Dendritic cell treated with granulocyte-macrophage colony-stimulating factor and Interleukin-4, amounts not matched to agents 40 ng/mL and 50 ng/mL, for 4 days (primary cell): ENCODE measurements around the gene C4B.
"Not testable (repeated sequence)": the region's sequence is repeated elsewhere in the genome, so short reads cannot be mapped to it uniquely, and the experiment has no call there.

Experiments
- H3K27ac Mint-ChIP-seq: one replicate; pipeline ENCODE4 v1.8.0; 2022; ENCODE audit warnings: mild to moderate bottlenecking, mixed read lengths
- H3K27me3 Mint-ChIP-seq: one replicate; pipeline ENCODE4 v1.8.0; 2022; ENCODE audit warnings: mild to moderate bottlenecking, mixed read lengths
- H3K36me3 Mint-ChIP-seq: one replicate; pipeline ENCODE4 v1.8.0; 2022; ENCODE audit warnings: low read depth, mixed read lengths
- H3K4me1 Mint-ChIP-seq: one replicate; pipeline ENCODE4 v1.8.0; 2022; ENCODE audit warnings: low read depth, mixed read lengths
- H3K4me3 Mint-ChIP-seq: one replicate; pipeline ENCODE4 v1.8.0; 2022; ENCODE audit warnings: mild to moderate bottlenecking, moderate library complexity, mixed read lengths
- H3K9me3 Mint-ChIP-seq: one replicate; pipeline ENCODE4 v1.8.0; 2022; ENCODE audit warnings: mixed read lengths
- intact Hi-C: fragments of 100-400 bp; cut with micrococcal nuclease; formaldehyde crosslinking; loops from one replicate; pipeline ENCODE4 v1.15.0; 2022

The C4B gene

DNA sequence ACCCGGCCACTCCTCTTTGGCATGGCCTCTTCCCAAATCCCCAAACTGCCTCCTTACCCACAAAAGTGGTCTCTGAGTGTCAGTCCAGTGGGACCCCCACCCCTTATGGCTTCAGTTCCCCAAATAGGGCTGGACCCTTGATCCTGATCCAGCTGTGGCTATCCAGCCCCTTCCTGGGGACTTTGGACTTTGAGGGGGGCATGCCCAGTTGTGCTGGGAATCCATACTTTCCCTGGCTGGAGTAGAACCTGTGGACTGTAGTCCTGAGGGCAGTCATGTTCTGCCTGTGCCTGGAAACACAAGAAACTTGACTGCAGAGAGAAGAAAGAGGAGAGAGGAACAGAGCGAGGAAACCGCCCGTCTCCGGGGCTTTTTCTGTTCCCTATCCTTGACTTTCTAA is 22.5 kb downstream of the C4B start:
- H3K36me3 Mint-ChIP-seq, H3K9me3 Mint-ChIP-seq, H3K27me3 Mint-ChIP-seq, H3K27ac Mint-ChIP-seq, intact Hi-C loops, H3K4me3 Mint-ChIP-seq, H3K4me1 Mint-ChIP-seq: not testable (repeated sequence)

DNA sequence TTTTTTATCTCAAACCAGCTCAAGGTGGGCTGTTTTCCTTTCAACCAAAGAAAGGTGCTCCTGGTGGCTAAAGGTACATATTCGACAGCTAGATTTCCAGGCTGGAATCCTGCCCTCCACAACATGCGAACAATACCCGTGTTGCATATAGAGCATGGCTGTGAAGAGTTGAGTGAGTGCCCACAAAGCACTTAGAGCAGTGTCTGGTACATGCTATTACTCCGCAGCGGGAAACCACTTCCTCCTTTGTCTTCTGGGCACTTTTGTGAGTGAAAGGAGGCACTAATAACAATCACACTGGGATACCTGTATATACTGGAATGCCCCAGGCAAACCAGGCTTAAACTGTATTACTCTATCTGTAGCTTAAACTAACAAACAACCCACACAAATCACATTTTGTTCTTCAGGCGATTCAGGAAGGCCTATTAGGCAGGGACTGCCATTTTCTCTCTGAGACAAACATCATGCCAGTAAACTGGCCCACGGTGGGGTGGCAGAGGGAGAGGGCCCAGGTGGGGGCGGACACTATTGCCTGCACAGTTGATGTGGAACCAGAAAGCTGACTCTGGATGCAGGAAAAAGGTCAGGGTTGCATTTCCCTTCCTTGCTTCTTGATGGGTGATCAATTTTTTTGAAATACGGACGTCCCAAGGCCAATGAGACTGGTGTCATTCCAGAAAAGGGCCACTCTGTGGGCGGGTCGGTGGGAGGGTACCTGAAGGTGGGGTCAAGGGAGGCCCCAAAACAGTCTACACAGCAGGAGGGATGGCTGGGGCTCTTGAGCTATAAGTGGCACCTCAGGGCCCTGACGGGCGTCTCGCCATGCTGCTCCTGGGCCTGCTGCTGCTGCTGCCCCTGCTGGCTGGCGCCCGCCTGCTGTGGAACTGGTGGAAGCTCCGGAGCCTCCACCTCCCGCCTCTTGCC is 23.3 kb downstream of the C4B start, which contains the start of gene CYP21A2:
CYP21A2 (plus strand) TSS at position 818 of the 927 bp plus-strand sequence; CDS start at position 826, 8 bp downstream.
- H3K4me3 Mint-ChIP-seq, H3K36me3 Mint-ChIP-seq, H3K9me3 Mint-ChIP-seq, H3K4me1 Mint-ChIP-seq, intact Hi-C loops, H3K27ac Mint-ChIP-seq, H3K27me3 Mint-ChIP-seq: not testable (repeated sequence)

- intact Hi-C loops, result not testable (repeated sequence)
These were observed 24.3 kb downstream of the C4B start for GRCh38 chr6:32038878-32039277.

GRCh38 chr6:32039321-32040274 is 25.0 kb downstream of the C4B start:
- H3K36me3 Mint-ChIP-seq, H3K9me3 Mint-ChIP-seq, H3K4me3 Mint-ChIP-seq, intact Hi-C loops, H3K27me3 Mint-ChIP-seq, H3K27ac Mint-ChIP-seq, H3K4me1 Mint-ChIP-seq: not testable (repeated sequence)

More at GRCh38 chr6:32038878-32039277, 24.3 kb downstream of the C4B start:
- H3K27me3 Mint-ChIP-seq, H3K4me3 Mint-ChIP-seq, H3K9me3 Mint-ChIP-seq, H3K4me1 Mint-ChIP-seq, H3K36me3 Mint-ChIP-seq, H3K27ac Mint-ChIP-seq: not testable (repeated sequence)

- H3K4me1 Mint-ChIP-seq, H3K9me3 Mint-ChIP-seq, H3K4me3 Mint-ChIP-seq, H3K27me3 Mint-ChIP-seq, H3K27ac Mint-ChIP-seq, H3K36me3 Mint-ChIP-seq, intact Hi-C loops: not testable (repeated sequence)
These were observed 25.9 kb downstream of the C4B start for GRCh38 chr6:32040299-32041049.

DNA sequence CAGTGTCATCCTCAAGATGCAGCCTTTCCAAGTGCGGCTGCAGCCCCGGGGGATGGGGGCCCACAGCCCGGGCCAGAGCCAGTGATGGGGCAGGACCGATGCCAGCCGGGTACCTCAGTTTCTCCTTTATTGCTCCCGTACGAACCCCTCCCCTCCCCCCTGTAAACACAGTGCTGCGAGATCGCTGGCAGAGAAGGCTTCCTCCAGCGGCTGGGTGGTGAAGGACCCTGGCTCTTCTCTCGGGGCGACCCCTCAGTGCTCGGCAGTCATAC is 26.4 kb downstream of the C4B start:
- H3K4me1 Mint-ChIP-seq, H3K27ac Mint-ChIP-seq, H3K9me3 Mint-ChIP-seq, H3K36me3 Mint-ChIP-seq, intact Hi-C loops, H3K27me3 Mint-ChIP-seq, H3K4me3 Mint-ChIP-seq: not testable (repeated sequence)

DNA sequence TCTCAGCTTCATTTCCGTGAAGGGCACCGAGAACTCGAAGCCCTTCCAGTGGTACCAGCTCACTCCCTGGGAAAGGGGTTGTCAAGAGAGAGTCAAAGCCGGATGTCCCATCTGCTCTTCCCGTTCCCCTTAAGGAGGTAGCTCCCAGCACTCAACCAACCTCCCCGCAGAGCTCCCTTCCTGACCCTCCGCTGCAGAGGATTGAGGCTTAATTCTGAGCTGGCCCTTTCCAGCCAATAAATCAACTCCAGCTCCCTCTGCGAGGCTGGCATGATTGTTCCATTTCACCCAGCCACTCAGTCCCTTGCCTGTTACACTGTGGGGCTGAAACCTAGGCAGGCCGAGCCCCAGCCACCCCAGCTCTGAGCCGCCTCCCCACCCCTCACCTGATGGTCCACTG is 26.8 kb downstream of the C4B start:
- H3K27me3 Mint-ChIP-seq, H3K4me1 Mint-ChIP-seq, intact Hi-C loops, H3K4me3 Mint-ChIP-seq, H3K27ac Mint-ChIP-seq, H3K9me3 Mint-ChIP-seq, H3K36me3 Mint-ChIP-seq: not testable (repeated sequence)

DNA sequence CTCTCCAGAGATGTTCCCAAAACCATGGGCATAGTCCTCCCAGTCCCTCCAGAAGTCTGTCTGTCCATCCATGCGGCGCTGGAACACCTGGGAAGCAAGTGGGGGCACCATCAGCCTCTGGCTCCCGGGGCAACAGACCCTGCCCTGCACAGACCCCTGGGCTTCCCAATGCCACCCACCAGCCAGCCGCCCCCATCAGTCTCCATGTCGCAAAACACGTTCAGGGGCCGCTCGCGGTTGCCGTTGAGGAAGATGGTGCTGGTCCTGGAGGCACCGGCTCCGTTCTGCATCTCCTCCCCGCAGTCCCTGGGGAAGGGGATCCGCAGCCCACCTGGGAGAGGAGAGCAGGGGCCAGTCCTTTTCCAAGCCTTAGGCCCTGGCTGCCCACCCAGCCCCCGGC is 27.7 kb downstream of the C4B start:
- H3K27me3 Mint-ChIP-seq, H3K4me3 Mint-ChIP-seq, H3K4me1 Mint-ChIP-seq, H3K36me3 Mint-ChIP-seq, intact Hi-C loops, H3K9me3 Mint-ChIP-seq, H3K27ac Mint-ChIP-seq: not testable (repeated sequence)

DNA sequence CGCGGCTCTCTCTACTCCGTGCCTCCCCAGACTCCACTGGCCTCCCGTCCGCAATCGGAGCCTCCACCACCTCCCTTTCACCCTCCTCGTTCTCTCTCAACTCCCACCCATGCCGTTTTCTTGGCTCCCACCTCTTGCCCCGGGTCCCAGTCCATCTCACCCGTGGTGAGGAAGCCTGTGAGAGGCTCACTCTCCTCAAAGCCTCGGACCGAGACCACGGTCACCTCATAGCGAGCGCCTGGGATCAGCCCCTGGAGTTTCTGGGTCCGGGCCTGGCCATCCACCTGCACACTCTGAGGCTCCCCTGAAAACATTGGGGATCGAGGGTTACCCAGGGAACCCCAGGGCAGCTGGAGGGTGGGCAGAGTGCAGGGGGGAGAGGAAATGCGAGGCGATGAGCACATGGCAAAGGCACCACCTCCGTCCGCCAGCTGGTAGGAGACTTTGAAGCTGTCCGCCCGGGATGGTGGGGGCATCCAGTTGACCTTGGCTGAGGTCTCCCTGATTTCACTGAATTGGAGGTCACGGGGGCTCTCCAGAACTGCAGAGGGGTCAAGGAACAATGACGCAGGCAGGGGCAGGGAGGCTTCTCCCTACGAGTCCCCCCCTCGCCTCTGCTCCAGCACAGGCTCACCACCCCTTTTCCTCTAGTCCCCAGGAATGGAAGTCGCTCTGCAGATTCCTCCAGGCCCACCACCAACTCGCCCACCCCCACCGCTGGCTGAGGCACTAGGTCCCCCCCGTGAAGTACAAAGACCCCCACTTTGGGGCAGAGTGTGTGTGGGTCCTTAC is 29.2 kb downstream of the C4B start:
- H3K4me1 Mint-ChIP-seq, H3K9me3 Mint-ChIP-seq, H3K27ac Mint-ChIP-seq, intact Hi-C loops, H3K36me3 Mint-ChIP-seq, H3K4me3 Mint-ChIP-seq, H3K27me3 Mint-ChIP-seq: not testable (repeated sequence)

- H3K9me3 Mint-ChIP-seq, intact Hi-C loops: not testable (repeated sequence)
- H3K27me3 Mint-ChIP-seq, result peaks cover 12% of the 10 kb centered on the region
These were observed 30.3 kb downstream of the C4B start for GRCh38 chr6:32044916-32045315.

GRCh38 chr6:32045811-32046449 is 31.3 kb downstream of the C4B start:
- no peaks in the 10 kb centered on the region for H3K36me3 Mint-ChIP-seq
- peaks cover 17% of the 10 kb centered on the region for H3K27me3 Mint-ChIP-seq
- no peaks in the 10 kb centered on the region for H3K9me3 Mint-ChIP-seq
- no peak overlapping the region for H3K4me3 Mint-ChIP-seq
- intact Hi-C loops, result no loop called here
- H3K27ac Mint-ChIP-seq, result no peak overlapping the region
- H3K4me1 Mint-ChIP-seq, result peaks cover 8% of the 10 kb centered on the region

More at GRCh38 chr6:32044916-32045315, 30.3 kb downstream of the C4B start:
- not testable (repeated sequence) for H3K4me1 Mint-ChIP-seq, H3K4me3 Mint-ChIP-seq, H3K36me3 Mint-ChIP-seq, H3K27ac Mint-ChIP-seq

- Mint-ChIP-seq H3K4me1 (peaks cover 8% of the 10 kb centered on the region), H3K36me3 (no peaks in the 10 kb centered on the region), H3K27me3 (peaks cover 19% of the 10 kb centered on the region), H3K4me3 (no peak overlapping the region), H3K9me3 (no peaks in the 10 kb centered on the region), H3K27ac (no peak overlapping the region)
- intact Hi-C loops, result no loop called here
These were observed 32.0 kb downstream of the C4B start for GRCh38 chr6:32046450-32047083.

DNA sequence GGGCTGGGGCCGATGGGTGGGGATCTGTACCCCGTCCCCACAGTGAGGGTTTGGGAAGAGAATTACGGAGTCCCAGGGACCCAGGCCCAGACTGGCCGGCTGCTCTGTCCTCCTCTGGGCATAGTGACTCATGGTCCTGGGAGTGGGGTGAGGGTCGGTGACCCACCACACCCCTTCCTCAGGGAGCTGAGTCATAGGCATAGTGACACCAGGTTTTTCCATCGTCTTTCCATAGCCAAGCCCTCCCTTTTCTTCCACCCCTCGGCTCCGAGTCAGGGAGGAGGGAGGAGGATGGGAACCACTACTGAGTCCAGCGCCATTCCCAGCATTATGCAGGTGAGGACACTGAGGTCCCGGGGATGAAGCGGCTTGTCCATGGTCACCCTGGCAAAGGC is 32.5 kb downstream of the C4B start:
- intact Hi-C loops, result no loop called here
- Mint-ChIP-seq H3K27me3 (peaks cover 23% of the 10 kb centered on the region), H3K9me3 (no peaks in the 10 kb centered on the region), H3K27ac (no peak overlapping the region), H3K4me3 (no peak overlapping the region), H3K36me3 (no peaks in the 10 kb centered on the region), H3K4me1 (peaks cover 8% of the 10 kb centered on the region)
